A549 (cell line): ENCODE data around the gene GINS1.

Experiments
- BCL3 ChIP-seq: fragments of >200 bp; sonication (Bioruptor Twin); formaldehyde crosslinking; IDR thresholded peaks from 3 replicates; pipeline ENCODE4 v1.6.1; 2016
- EP300 ChIP-seq, 2 experiments: fragments of >200 bp; sonication (Bioruptor Twin); formaldehyde crosslinking; IDR thresholded peaks; 2 replicates in 1 of 2; 3 replicates in 1 of 2; pipeline ENCODE4 v1.6.1; 2016 to 2017
- SMC3 ChIP-seq: fragments of >200 bp; sonication (Bioruptor Twin); formaldehyde crosslinking; IDR thresholded peaks from 3 replicates; pipeline ENCODE4 v1.6.1; 2018; ENCODE audit warnings: inconsistent platforms
- TF ChIP-seq, protein P1 (sequence below): fragments of >200 bp; sonication (Bioruptor Twin); formaldehyde crosslinking; IDR thresholded peaks from 3 replicates; pipeline ENCODE4 v1.5.1; 2016

DNA sequence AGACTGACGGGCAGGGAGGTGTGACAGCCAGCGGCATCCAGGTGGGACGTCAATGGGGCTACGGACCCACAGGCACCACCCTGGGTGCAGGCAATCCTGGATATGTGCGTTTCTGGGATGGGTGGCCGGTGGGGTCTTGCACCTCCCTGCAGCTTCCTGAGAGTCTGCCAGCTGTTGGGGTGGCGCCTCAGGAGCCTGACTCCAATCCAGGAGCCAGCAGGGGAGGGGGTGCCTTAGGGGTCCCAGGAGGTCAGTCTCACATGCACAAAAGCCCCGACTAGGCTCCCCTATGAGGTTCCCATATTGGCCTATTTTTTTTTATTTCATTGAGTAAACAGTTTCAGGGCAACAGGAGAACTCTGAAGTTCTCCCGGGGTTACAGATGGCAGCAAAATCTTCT is 73.3 kb downstream of the GINS1 start:
- TF ChIP-seq, protein P1, sequence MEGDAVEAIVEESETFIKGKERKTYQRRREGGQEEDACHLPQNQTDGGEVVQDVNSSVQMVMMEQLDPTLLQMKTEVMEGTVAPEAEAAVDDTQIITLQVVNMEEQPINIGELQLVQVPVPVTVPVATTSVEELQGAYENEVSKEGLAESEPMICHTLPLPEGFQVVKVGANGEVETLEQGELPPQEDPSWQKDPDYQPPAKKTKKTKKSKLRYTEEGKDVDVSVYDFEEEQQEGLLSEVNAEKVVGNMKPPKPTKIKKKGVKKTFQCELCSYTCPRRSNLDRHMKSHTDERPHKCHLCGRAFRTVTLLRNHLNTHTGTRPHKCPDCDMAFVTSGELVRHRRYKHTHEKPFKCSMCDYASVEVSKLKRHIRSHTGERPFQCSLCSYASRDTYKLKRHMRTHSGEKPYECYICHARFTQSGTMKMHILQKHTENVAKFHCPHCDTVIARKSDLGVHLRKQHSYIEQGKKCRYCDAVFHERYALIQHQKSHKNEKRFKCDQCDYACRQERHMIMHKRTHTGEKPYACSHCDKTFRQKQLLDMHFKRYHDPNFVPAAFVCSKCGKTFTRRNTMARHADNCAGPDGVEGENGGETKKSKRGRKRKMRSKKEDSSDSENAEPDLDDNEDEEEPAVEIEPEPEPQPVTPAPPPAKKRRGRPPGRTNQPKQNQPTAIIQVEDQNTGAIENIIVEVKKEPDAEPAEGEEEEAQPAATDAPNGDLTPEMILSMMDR = no peak
- TF ChIP-seq BCL3 = no peak
- TF ChIP-seq EP300 (IDR thresholded peaks at IDR 0.05) = no peak
- TF ChIP-seq SMC3 = no peak
